DND-41 (cell line): ENCODE results near the gene DSCAML1.

Experiments used
- CTCF ChIP-seq: IDR thresholded peaks from 2 replicates; pipeline ENCODE4 v1.5.1; 2012; ENCODE audit warnings: borderline replicate concordance, low read length, moderate library complexity, mild to moderate bottlenecking; ENCODE audit not compliant: poor library complexity, severe bottlenecking; ENCODE audit errors: extremely low read depth
- EZH2 ChIP-seq: IDR thresholded peaks from 3 replicates; pipeline ENCODE4 v1.6.1; 2012; ENCODE audit warnings: borderline replicate concordance, low read depth, mild to moderate bottlenecking, moderate library complexity, low read length, inconsistent platforms; ENCODE audit not compliant: severe bottlenecking

- TF ChIP-seq CTCF (no peak), EZH2 (no peak)
Observed at GRCh38 chr11:117554601-117555333, 242.2 kb downstream of the DSCAML1 start.
